WTC11 (cell line): ENCODE data around the gene MAML3. TPM values are rescaled to one million over a fixed set of nuclear protein-coding genes. Genes with fewer than 3 reads are reported as not detected.

ENCODE experiments used
- ATAC-seq: fragments of 200-7000 bp; cut with Tn5 transposase; 2 replicates; pipeline ENCODE4 v1.10.0; 2021; ENCODE audit warnings: mild to moderate bottlenecking, moderate library complexity
- CTCF ChIA-PET: fragments of 300-600 bp; sonication (Branson Sonifier 250); formaldehyde crosslinking; loops from one replicate; lab custom pipeline; 2021; ENCODE audit warnings: antibody characterized with exemption; lab: Charles Lee
- POLR2A ChIA-PET: fragments of 350-600 bp; sonication (Branson Sonifier 250); formaldehyde crosslinking; loops from one replicate; lab custom pipeline; 2021; ENCODE audit warnings: antibody characterized with exemption; lab: Charles Lee
- DNase-seq: peaks from one replicate; pipeline ENCODE4 v3.0.0; 2021; ENCODE audit warnings: low spot score
- H3K27ac Mint-ChIP-seq: 2 replicates; pipeline ENCODE4 v1.8.0; 2021; ENCODE audit warnings: mixed read lengths
- H3K27me3 Mint-ChIP-seq: 2 replicates; pipeline ENCODE4 v1.8.0; 2021; ENCODE audit warnings: low read depth, mild to moderate bottlenecking, moderate library complexity, mixed read lengths
- H3K36me3 Mint-ChIP-seq: 2 replicates; pipeline ENCODE4 v1.8.0; 2021; ENCODE audit warnings: mixed read lengths
- H3K4me1 Mint-ChIP-seq: 2 replicates; pipeline ENCODE4 v1.8.0; 2022; ENCODE audit warnings: mixed read lengths
- H3K4me3 Mint-ChIP-seq: 2 replicates; pipeline ENCODE4 v1.8.0; 2021; ENCODE audit warnings: mild to moderate bottlenecking, moderate library complexity, mixed read lengths
- H3K9me3 Mint-ChIP-seq: 2 replicates; pipeline ENCODE4 v1.8.0; 2021; ENCODE audit warnings: mixed read lengths
- ATF1 ChIP-seq: sonication (generic); formaldehyde crosslinking; IDR thresholded peaks from 2 replicates; pipeline ENCODE4 v1.8.1; 2023; ENCODE audit warnings: mild to moderate bottlenecking, moderate library complexity, missing genetic modification reagents
- ATF3 ChIP-seq: sonication (generic); formaldehyde crosslinking; conservative IDR thresholded peaks from 2 replicates; pipeline ENCODE4 v1.8.1; 2022; ENCODE audit warnings: mild to moderate bottlenecking, missing genetic modification reagents
- CBFB ChIP-seq: sonication (generic); formaldehyde crosslinking; IDR thresholded peaks from 2 replicates; pipeline ENCODE4 v1.8.1; 2022; ENCODE audit warnings: mild to moderate bottlenecking, low read depth, missing genetic modification reagents
- CREM ChIP-seq: sonication (generic); formaldehyde crosslinking; IDR thresholded peaks from 2 replicates; pipeline ENCODE4 v1.8.1; 2022; ENCODE audit warnings: mild to moderate bottlenecking, missing genetic modification reagents, moderate library complexity
- GRHL2 ChIP-seq: fragments of 250-450 bp; sonication (Bioruptor Pico); IDR thresholded peaks from 2 replicates; pipeline ENCODE4 v1.8.0; 2022; ENCODE audit warnings: mild to moderate bottlenecking, moderate library complexity; ENCODE audit not compliant: insufficient replicate concordance, severe bottlenecking
- MXD4 ChIP-seq: fragments of 250-450 bp; sonication (Bioruptor Pico); IDR thresholded peaks from 2 replicates; pipeline ENCODE4 v1.8.0; 2021; ENCODE audit warnings: mild to moderate bottlenecking, moderate library complexity, borderline replicate concordance
- NR2C2 ChIP-seq: sonication (generic); formaldehyde crosslinking; IDR thresholded peaks from 2 replicates; pipeline ENCODE4 v1.8.0; 2022; ENCODE audit warnings: mild to moderate bottlenecking, missing genetic modification reagents
- RELA ChIP-seq: sonication (generic); formaldehyde crosslinking; IDR thresholded peaks from 2 replicates; pipeline ENCODE4 v1.8.1; 2022; ENCODE audit warnings: missing genetic modification reagents, mild to moderate bottlenecking, borderline replicate concordance
- SMAD4 ChIP-seq: sonication (generic); formaldehyde crosslinking; IDR thresholded peaks from 2 replicates; pipeline ENCODE4 v1.8.0; 2022; ENCODE audit warnings: mild to moderate bottlenecking, missing genetic modification reagents
- TEAD4 ChIP-seq: sonication (generic); formaldehyde crosslinking; IDR thresholded peaks from 2 replicates; pipeline ENCODE4 v1.8.0; 2022; ENCODE audit warnings: mild to moderate bottlenecking, missing genetic modification reagents
- TP53 ChIP-seq: sonication (generic); formaldehyde crosslinking; IDR thresholded peaks from 2 replicates; pipeline ENCODE4 v1.8.1; 2023; ENCODE audit warnings: mild to moderate bottlenecking, missing genetic modification reagents
- ZBTB21 ChIP-seq: sonication (generic); formaldehyde crosslinking; IDR thresholded peaks from 2 replicates; pipeline ENCODE4 v1.8.1; 2023; ENCODE audit warnings: mild to moderate bottlenecking, missing genetic modification reagents, borderline replicate concordance
- ZNF138 ChIP-seq: sonication (generic); formaldehyde crosslinking; conservative IDR thresholded peaks from 2 replicates; pipeline ENCODE4 v1.8.1; 2022; ENCODE audit warnings: mild to moderate bottlenecking, moderate library complexity, missing genetic modification reagents
- ZNF281 ChIP-seq: sonication (generic); formaldehyde crosslinking; IDR thresholded peaks from 2 replicates; pipeline ENCODE4 v1.8.0; 2023; ENCODE audit warnings: mild to moderate bottlenecking, missing genetic modification reagents
- ZNF396 ChIP-seq: fragments of 250-450 bp; sonication (Bioruptor Pico); IDR thresholded peaks from 2 replicates; pipeline ENCODE4 v1.8.0; 2021; ENCODE audit warnings: mild to moderate bottlenecking, moderate library complexity, borderline replicate concordance
- ZNF425 ChIP-seq: fragments of 250-450 bp; sonication (Bioruptor Pico); conservative IDR thresholded peaks from 2 replicates; pipeline ENCODE4 v1.9.0; 2021; ENCODE audit warnings: mild to moderate bottlenecking
- total RNA-seq: library from RNA; stranded (reverse); gene quantifications from 3 replicates; pipeline ENCODE4 v1.2.3, GENCODE V29; 2021
- TF ChIP-seq, protein P1 (sequence below): sonication (generic); formaldehyde crosslinking; IDR thresholded peaks from 2 replicates; pipeline ENCODE4 v1.8.1; 2023; ENCODE audit warnings: mild to moderate bottlenecking, missing genetic modification reagents
- TF ChIP-seq, protein P2 (sequence below): sonication (generic); formaldehyde crosslinking; IDR thresholded peaks from 2 replicates; pipeline ENCODE4 v1.8.0; 2022; ENCODE audit warnings: mild to moderate bottlenecking, missing genetic modification reagents

The MAML3 gene
- total RNA-seq, 1 experiment from 2014 or later: 7.4 TPM

- TF ChIP-seq CREM (no peak), SMAD4 (no peak), ATF3 (CRISPR knock-in tag) (no peak), MXD4 (no peak), NR2C2 (CRISPR knock-in tag) (no peak), ZNF138 (no peak), CBFB (CRISPR knock-in tag) (no peak), ZNF425 (CRISPR knock-in tag) (no peak), ZBTB21 (CRISPR knock-in tag) (no peak), RELA (no peak), ZNF396 (CRISPR knock-in tag) (no peak), ATF1 (CRISPR knock-in tag) (no peak), TP53 (CRISPR knock-in tag) (no peak), ZNF281 (CRISPR knock-in tag) (no peak), TEAD4 (CRISPR knock-in tag) (no peak), GRHL2 (CRISPR knock-in tag) (no peak)
- TF ChIP-seq, protein P1, sequence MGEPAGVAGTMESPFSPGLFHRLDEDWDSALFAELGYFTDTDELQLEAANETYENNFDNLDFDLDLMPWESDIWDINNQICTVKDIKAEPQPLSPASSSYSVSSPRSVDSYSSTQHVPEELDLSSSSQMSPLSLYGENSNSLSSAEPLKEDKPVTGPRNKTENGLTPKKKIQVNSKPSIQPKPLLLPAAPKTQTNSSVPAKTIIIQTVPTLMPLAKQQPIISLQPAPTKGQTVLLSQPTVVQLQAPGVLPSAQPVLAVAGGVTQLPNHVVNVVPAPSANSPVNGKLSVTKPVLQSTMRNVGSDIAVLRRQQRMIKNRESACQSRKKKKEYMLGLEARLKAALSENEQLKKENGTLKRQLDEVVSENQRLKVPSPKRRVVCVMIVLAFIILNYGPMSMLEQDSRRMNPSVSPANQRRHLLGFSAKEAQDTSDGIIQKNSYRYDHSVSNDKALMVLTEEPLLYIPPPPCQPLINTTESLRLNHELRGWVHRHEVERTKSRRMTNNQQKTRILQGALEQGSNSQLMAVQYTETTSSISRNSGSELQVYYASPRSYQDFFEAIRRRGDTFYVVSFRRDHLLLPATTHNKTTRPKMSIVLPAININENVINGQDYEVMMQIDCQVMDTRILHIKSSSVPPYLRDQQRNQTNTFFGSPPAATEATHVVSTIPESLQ (CRISPR knock-in tag): no peak
- TF ChIP-seq, protein P2, sequence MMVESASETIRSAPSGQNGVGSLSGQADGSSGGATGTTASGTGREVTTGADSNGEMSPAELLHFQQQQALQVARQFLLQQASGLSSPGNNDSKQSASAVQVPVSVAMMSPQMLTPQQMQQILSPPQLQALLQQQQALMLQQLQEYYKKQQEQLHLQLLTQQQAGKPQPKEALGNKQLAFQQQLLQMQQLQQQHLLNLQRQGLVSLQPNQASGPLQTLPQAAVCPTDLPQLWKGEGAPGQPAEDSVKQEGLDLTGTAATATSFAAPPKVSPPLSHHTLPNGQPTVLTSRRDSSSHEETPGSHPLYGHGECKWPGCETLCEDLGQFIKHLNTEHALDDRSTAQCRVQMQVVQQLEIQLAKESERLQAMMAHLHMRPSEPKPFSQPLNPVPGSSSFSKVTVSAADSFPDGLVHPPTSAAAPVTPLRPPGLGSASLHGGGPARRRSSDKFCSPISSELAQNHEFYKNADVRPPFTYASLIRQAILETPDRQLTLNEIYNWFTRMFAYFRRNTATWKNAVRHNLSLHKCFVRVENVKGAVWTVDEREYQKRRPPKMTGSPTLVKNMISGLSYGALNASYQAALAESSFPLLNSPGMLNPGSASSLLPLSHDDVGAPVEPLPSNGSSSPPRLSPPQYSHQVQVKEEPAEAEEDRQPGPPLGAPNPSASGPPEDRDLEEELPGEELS: no peak
- Mint-ChIP-seq H3K4me1 (peaks cover 49% of the 10 kb centered on the region), H3K9me3 (no peaks in the 10 kb centered on the region; the same call in 1 of the 2 replicates), H3K27ac (peak overlapping the region; percentile 39; the same call in 1 of the 2 replicates), H3K27me3 (no peaks in the 10 kb centered on the region), H3K4me3 (no peak overlapping the region), H3K36me3 (peaks cover 5% of the 10 kb centered on the region; the same call in 1 of the 2 replicates)
- ChIA-PET CTCF (no interaction called here), POLR2A (no interaction called here)
- no peak; the same call in 1 of the 2 replicates for ATAC-seq
- DNase-seq: no peak
Observed at GRCh38 chr4:140138428-140138827, 15.6 kb downstream of the MAML3 start.
